Esophagus squamous epithelium (tissue), 5 donors: ENCODE results near the gene CORO7. TPM values are rescaled to one million over a fixed set of nuclear protein-coding genes. Genes with fewer than 3 reads are reported as not detected.

ENCODE experiments used
- DNase-seq: peaks from one replicate; lab custom pipeline; 2025; lab: John Stamatoyannopoulos, UW
- H3K27ac ChIP-seq, 4 donors: fragments of 200-600 bp; sonication (generic); one replicate each; pipeline ENCODE4 v1.5.1; 2016 to 2019; ENCODE audit warnings: mild to moderate bottlenecking in 1 of 4
- H3K27me3 ChIP-seq, 4 donors: fragments of 200-600 bp; sonication (generic); 1 replicate in 3 of 4; 2 replicates in 1 of 4; pipeline versions ENCODE4 v1.5.1 to v1.6.0; 2017 to 2021; ENCODE audit warnings: antibody characterized with exemption in 1 of 4
- H3K36me3 ChIP-seq, 3 donors: fragments of 200-600 bp; sonication (generic); one replicate each; pipeline ENCODE4 v1.5.1; 2016 to 2019
- H3K4me1 ChIP-seq, 3 donors: fragments of 200-600 bp; sonication (generic); one replicate each; pipeline ENCODE4 v1.5.1; 2017 to 2019
- H3K4me3 ChIP-seq, 4 donors: fragments of 200-600 bp; sonication (generic); 1 replicate in 3 of 4; 2 replicates in 1 of 4; pipeline ENCODE4 v1.5.1; 2016 to 2019; ENCODE audit warnings: mild to moderate bottlenecking in 2 of 4, moderate library complexity in 1 of 4
- H3K9me3 ChIP-seq, 3 donors: fragments of 200-600 bp; sonication (generic); one replicate each; pipeline ENCODE4 v1.5.1; 2016 to 2019
- CTCF ChIP-seq, 6 experiments: fragments of 450-650 bp in 4 of 6; fragments of 200-600 bp in 2 of 6; sonication (generic) in 2 of 6; IDR thresholded peaks; one replicate each; pipeline ENCODE4 v1.5.1; 2016 to 2019; ENCODE audit warnings: antibody characterized with exemption in 6 of 6, mild to moderate bottlenecking in 4 of 6, moderate library complexity in 4 of 6
- POLR2A ChIP-seq, 4 donors: fragments of 450-650 bp; IDR thresholded peaks; one replicate each; pipeline ENCODE4 v1.6.1; 2017; ENCODE audit warnings: antibody characterized with exemption in 4 of 4, mild to moderate bottlenecking in 4 of 4, moderate library complexity in 3 of 4
- WGBS, 2 donors: methylation state at CpG; one replicate each; pipeline ENCODE4 v1.1.5; 2018; 5-methylcytosine and 5-hydroxymethylcytosine counted together
- intact Hi-C: fragments of 100-400 bp; cut with DNase I; formaldehyde crosslinking; loops from one replicate; pipeline ENCODE4 v1.15.0; 2022
- total RNA-seq, 4 donors: library from RNA; depleted of rRNA; stranded (reverse); fragments of >200 nt; gene quantifications; one replicate each; pipeline ENCODE4 v1.1.0, GENCODE V29; 2016
- donor health status: DM: yes; HTN: yes; CAD: no.

CORO7 gene
- total RNA-seq, 4 donors from 2014 or later = 15.8 to 25.9 (median 17.8) TPM

- peaks cover 0 to 31% (median 5%) of the 10 kb centered on the region in 3 donors for H3K36me3 ChIP-seq
- no peaks in the 10 kb centered on the region for H3K9me3 ChIP-seq
- peaks cover 9 to 44% (median 26%) of the 10 kb centered on the region in 3 donors for H3K4me1 ChIP-seq
- no peak for DNase-seq
- TF ChIP-seq POLR2A (IDR thresholded peaks at IDR 0.05) (no peak), CTCF (IDR thresholded peaks at IDR 0.05) (no peak)
- intact Hi-C loops = no loop called here
- H3K27me3 ChIP-seq = no peaks in the 10 kb centered on the region
- peak overlapping the region; percentile 92 to 98 (median 96) for H3K27ac ChIP-seq
- 69 to 76% methylated on average over 11 to 12 of the region's 12 CpGs for WGBS, 2 donors
- peak overlapping the region; percentile 80 to 98 (median 88) for H3K4me3 ChIP-seq
These were observed 10.5 kb upstream of the CORO7 start for GRCh38 chr16:4426722-4427372.

- WGBS, 2 donors = 3 to 9% methylated on average over 9 to 25 of the region's 31 CpGs
- TF ChIP-seq POLR2A (IDR thresholded peaks at IDR 0.05) = no peak
- TF ChIP-seq CTCF (IDR thresholded peaks at IDR 0.05) = no peak
- H3K4me1 ChIP-seq = peaks cover 9 to 44% (median 26%) of the 10 kb centered on the region in 3 donors
- H3K4me3 ChIP-seq = peak overlapping the region; percentile 80 to 98 (median 88)
- no peaks in the 10 kb centered on the region for H3K9me3 ChIP-seq
- no peaks in the 10 kb centered on the region for H3K27me3 ChIP-seq
- intact Hi-C loops = no loop called here
- H3K36me3 ChIP-seq = peaks cover 0 to 24% (median 0%) of the 10 kb centered on the region in 3 donors
- DNase-seq = no peak
- peak overlapping the region; percentile 92 to 98 (median 96) for H3K27ac ChIP-seq
These were observed 9.8 kb upstream of the CORO7 start for GRCh38 chr16:4426021-4426684.

- WGBS, 2 donors = 0% methylated on average over 20 to 26 of the region's 68 CpGs
- intact Hi-C loops = no loop called here
- H3K4me3 ChIP-seq = peak within 1 kb of the TSS; percentile 80 to 98 (median 88)
- H3K9me3 ChIP-seq = no peaks in the 10 kb centered on the region
- peak; percentile 60 for DNase-seq
- peak within 1 kb of the TSS; percentile 92 to 98 (median 96) for H3K27ac ChIP-seq
- H3K4me1 ChIP-seq = peaks cover 9 to 44% (median 26%) of the 10 kb centered on the region in 3 donors
- H3K27me3 ChIP-seq = no peaks in the 10 kb centered on the region
- TF ChIP-seq CTCF (IDR thresholded peaks at IDR 0.05) (peak in 1 of 6 experiments; percentile 28), POLR2A (IDR thresholded peaks at IDR 0.05) (peak in 3 of 4 donors; percentile 59 to 84 (median 75))
- peaks cover 0 to 17% (median 0%) of the 10 kb centered on the region in 3 donors for H3K36me3 ChIP-seq
These were observed 9.1 kb upstream of the CORO7 start, which contains the start of gene DNAJA3 for GRCh38 chr16:4425378-4426020. DNAJA3 (plus strand) TSS chr16:4425868; CDS start chr16:4425882, 14 bp downstream.

- H3K4me1 ChIP-seq = peaks cover 6 to 26% (median 10%) of the 10 kb centered on the region in 3 donors
- H3K27ac ChIP-seq = no peak overlapping the region
- H3K36me3 ChIP-seq = no peaks in the 10 kb centered on the region
- TF ChIP-seq POLR2A (IDR thresholded peaks at IDR 0.05) (no peak), CTCF (IDR thresholded peaks at IDR 0.05) (no peak)
- 72% methylated on average over 8 of the region's 8 CpGs for WGBS, 2 donors
- no peak for DNase-seq
- intact Hi-C loops = no loop called here
- H3K27me3 ChIP-seq = no peaks in the 10 kb centered on the region
- no peaks in the 10 kb centered on the region for H3K9me3 ChIP-seq
- H3K4me3 ChIP-seq = no peak overlapping the region
These were observed 4.2 kb upstream of the CORO7 start for GRCh38 chr16:4420505-4421105.
